Heart left ventricle (tissue), 13 donors: Measurements from ENCODE around the gene DENND5A.

Source experiments
- POLR2A ChIP-seq, 2 donors: fragments of 450-650 bp; IDR thresholded peaks; one replicate each; pipeline ENCODE4 v1.6.1; 2017; ENCODE audit warnings: antibody characterized with exemption in 2 of 2, mild to moderate bottlenecking in 2 of 2, moderate library complexity in 2 of 2
- TF ChIP-seq, protein P1 (sequence below), 12 donors: fragments of 200-600 bp; sonication (generic) in 4 of 12; IDR thresholded peaks; one replicate each; pipeline versions ENCODE4 v1.5.0 to v1.8.0; 2018 to 2022; ENCODE audit warnings: antibody characterized with exemption in 12 of 12, mild to moderate bottlenecking in 5 of 12
- donor health status: ischemic (EF 13 %, LVEDD 7.1; RV severe dilation, severe dysfunction).
- donor health status: DM: no; HTN: yes; CAD: no.
- donor health status: DM: no; HTN: no; CAD: no.
- donor health status: ischemic (EF 25% LVEDD 6.9; RV normal size, moderate dysfunction).
- donor health status: ischemic (EF 25% LVEDD 5.7; RV mildly dilated, moderate dysfunction).
- donor health status: ischemic (EF 35%, LVEDD 5.7; RV mildly dilated, moderate dysfunction).
- donor health status: nonischemic (EF 11% LVEDD 7.7; RV severe dilation, severe dysfunction).
- donor health status: DM: yes; HTN: yes; CAD: no.
- donor health status: PGD.
- donor health status: ischemic (EF 29% LVEDD 5.4; RV normal size, mild dysfunction).
- donor health status: nonischemic (EF 23%, LVEDD 6.1; RV moderate dilation, normal function).

DNA sequence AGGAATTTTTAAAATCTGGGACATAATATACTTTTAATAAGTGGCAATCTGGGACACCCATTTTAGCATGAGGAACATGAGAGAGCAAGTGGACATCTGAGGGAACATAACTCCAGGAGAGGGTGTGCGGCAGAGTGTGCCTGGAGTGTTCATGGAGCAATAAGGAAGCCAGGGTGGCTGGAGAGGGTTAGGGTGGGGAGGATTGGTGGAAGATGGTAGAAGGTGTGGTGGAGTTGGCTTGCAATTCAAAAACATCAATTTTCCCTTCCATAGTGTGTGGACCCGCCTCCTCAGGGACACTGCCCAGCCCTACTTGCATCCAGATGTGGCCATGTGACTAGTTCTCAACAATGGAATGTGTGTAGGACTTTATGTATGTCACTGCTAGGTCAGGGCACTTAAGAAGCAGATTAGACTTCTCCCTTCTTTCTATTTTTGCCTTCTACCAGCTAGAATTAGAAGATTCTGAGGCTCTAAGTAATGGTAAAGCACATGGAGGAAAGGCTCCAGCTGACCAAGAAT lies 4.4 kb upstream of the DENND5A start:
- TF ChIP-seq, protein P1, sequence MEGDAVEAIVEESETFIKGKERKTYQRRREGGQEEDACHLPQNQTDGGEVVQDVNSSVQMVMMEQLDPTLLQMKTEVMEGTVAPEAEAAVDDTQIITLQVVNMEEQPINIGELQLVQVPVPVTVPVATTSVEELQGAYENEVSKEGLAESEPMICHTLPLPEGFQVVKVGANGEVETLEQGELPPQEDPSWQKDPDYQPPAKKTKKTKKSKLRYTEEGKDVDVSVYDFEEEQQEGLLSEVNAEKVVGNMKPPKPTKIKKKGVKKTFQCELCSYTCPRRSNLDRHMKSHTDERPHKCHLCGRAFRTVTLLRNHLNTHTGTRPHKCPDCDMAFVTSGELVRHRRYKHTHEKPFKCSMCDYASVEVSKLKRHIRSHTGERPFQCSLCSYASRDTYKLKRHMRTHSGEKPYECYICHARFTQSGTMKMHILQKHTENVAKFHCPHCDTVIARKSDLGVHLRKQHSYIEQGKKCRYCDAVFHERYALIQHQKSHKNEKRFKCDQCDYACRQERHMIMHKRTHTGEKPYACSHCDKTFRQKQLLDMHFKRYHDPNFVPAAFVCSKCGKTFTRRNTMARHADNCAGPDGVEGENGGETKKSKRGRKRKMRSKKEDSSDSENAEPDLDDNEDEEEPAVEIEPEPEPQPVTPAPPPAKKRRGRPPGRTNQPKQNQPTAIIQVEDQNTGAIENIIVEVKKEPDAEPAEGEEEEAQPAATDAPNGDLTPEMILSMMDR (IDR thresholded peaks at IDR 0.05), result no peak
- no peak for TF ChIP-seq POLR2A (IDR thresholded peaks at IDR 0.05)
